Tibial artery (tissue), 4 donors: ENCODE measurements around the gene PML.

ENCODE experiments used
- DNase-seq, 2 donors: peaks; one replicate each; pipeline ENCODE4 v3.0.0-alpha.2; 2019
- H3K27ac ChIP-seq, 2 donors: fragments of 200-600 bp; sonication (generic) in 1 of 2; 1 replicate in 1 of 2; 2 replicates in 1 of 2; pipeline ENCODE4 v1.5.1; 2018 to 2019; ENCODE audit warnings: mild to moderate bottlenecking in 1 of 2
- H3K27me3 ChIP-seq, 2 donors: fragments of 200-600 bp; sonication (generic) in 1 of 2; one replicate each; pipeline versions ENCODE4 v1.5.1 to v1.6.0; 2016 to 2019
- H3K36me3 ChIP-seq, 3 donors: fragments of 200-600 bp; sonication (generic) in 2 of 3; one replicate each; pipeline ENCODE4 v1.5.1; 2016 to 2019; ENCODE audit warnings: mild to moderate bottlenecking in 2 of 3
- H3K4me1 ChIP-seq, 4 donors: fragments of 200-600 bp; sonication (generic) in 2 of 4; 1 replicate in 3 of 4; 2 replicates in 1 of 4; pipeline ENCODE4 v1.5.1; 2016 to 2019
- H3K4me3 ChIP-seq, 2 donors: fragments of 200-600 bp; sonication (generic) in 1 of 2; 1 replicate in 1 of 2; 2 replicates in 1 of 2; pipeline ENCODE4 v1.5.1; 2018 to 2019; ENCODE audit warnings: mild to moderate bottlenecking in 2 of 2
- H3K9me3 ChIP-seq, 3 donors: fragments of 200-600 bp; sonication (generic) in 1 of 3; one replicate each; pipeline ENCODE4 v1.5.1; 2016 to 2019
- CTCF ChIP-seq, 2 experiments: fragments of 200-600 bp in 1 of 2; fragments of 450-650 bp in 1 of 2; IDR thresholded peaks; one replicate each; pipeline ENCODE4 v1.5.1; 2017 to 2019; ENCODE audit warnings: antibody characterized with exemption in 2 of 2, mild to moderate bottlenecking in 1 of 2, moderate library complexity in 1 of 2
- intact Hi-C: fragments of 100-400 bp; cut with DNase I; formaldehyde crosslinking; loops from one replicate; pipeline ENCODE4 v1.15.0; 2023; ENCODE audit warnings: low total_unique reads

PML gene

GRCh38 chr15:73991726-73992593 is 2.6 kb upstream of the PML start, which contains the start of gene STOML1:
STOML1 (minus strand) TSS chr15:73992295; CDS start chr15:73992223, 72 bp downstream.
- Histone ChIP-seq H3K9me3 (no peaks in the 10 kb centered on the region), H3K4me3 (peak within 1 kb of the TSS; percentile 77 to 79), H3K36me3 (peaks cover 0 to 24% (median 4%) of the 10 kb centered on the region in 3 donors), H3K27me3 (no peaks in the 10 kb centered on the region), H3K4me1 (peaks cover 0 to 82% (median 69%) of the 10 kb centered on the region in 4 donors), H3K27ac (peak within 1 kb of the TSS; percentile 79 to 85)
- peak; percentile 94 to 96 for TF ChIP-seq CTCF (IDR thresholded peaks at IDR 0.05)
- intact Hi-C loops = no loop called here
- DNase-seq = peak; percentile 89 to 94

DNA sequence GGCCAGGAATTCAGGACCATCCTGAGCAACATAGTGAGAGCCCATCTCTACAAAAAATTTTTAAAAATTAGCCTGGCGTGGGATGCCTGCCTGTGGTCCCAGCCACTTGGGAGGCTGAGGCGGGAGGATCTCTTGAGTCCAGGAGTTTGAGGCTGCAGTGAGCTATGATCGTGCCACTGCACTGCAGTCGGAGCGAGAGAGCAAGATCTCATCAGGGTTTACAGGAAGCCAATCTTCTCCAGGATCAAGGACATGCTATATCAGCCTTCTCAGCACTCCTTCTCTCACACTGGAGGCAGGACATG is 2.0 kb upstream of the PML start:
- DNase-seq = no peak
- Histone ChIP-seq H3K27me3 (no peaks in the 10 kb centered on the region), H3K9me3 (no peaks in the 10 kb centered on the region), H3K27ac (peak overlapping the region; percentile 79 to 85), H3K36me3 (peaks cover 0 to 19% (median 4%) of the 10 kb centered on the region in 3 donors), H3K4me1 (peaks cover 0 to 84% (median 72%) of the 10 kb centered on the region in 4 donors), H3K4me3 (peak overlapping the region; percentile 77 to 79)
- no peak for TF ChIP-seq CTCF (IDR thresholded peaks at IDR 0.05)
- intact Hi-C loops = no loop called here

DNA sequence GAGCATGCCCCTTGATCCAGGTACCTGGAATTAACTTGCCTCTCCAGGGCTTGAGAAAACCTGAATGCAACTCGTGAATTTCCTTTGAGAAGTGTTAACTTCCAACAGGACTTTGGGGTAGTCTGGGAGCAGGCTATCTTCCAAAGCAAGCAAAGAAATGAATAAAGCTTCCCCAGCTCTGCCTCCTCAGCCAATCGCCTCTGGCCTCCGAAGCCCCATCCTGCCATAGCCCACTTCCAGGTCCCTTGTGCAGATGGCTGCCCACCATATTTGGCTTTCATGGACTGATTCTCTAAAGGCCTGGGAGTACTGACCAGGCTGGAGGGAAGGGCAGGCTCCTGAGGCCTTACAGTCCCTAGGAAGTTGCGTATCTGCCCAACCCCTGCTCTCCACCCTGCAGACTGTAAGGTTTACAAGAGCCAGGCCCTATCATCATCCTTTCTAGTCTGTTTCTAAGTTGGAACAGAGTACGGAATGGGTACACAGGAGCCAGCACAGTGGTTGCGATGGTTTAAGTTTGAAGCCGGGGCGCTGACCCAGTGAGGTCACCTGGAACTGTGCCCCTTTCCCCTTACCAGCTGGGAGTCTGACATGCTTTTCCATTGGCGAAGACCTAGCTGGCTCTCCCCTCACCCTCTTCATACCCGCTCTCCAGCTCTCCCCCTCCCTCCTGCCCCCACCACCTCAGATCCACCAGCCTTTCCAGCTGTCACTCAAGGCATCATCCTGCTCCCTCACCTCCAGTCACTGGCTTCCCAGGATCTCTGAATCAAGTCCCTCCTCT is 1.1 kb upstream of the PML start:
- Histone ChIP-seq H3K27ac (peak overlapping the region; percentile 89 to 97), H3K27me3 (no peaks in the 10 kb centered on the region), H3K36me3 (peaks cover 0 to 19% (median 7%) of the 10 kb centered on the region in 3 donors), H3K4me3 (peak overlapping the region; percentile 84 to 97), H3K9me3 (no peaks in the 10 kb centered on the region), H3K4me1 (peaks cover 0 to 88% (median 78%) of the 10 kb centered on the region in 4 donors)
- no peak for DNase-seq
- no peak for TF ChIP-seq CTCF (IDR thresholded peaks at IDR 0.05)
- intact Hi-C loops = no loop called here

GRCh38 chr15:73994912-73995622 is 551 bp downstream of the PML start:
- intact Hi-C loops = no loop called here
- Histone ChIP-seq H3K4me1 (peaks cover 0 to 83% (median 65%) of the 10 kb centered on the region in 4 donors), H3K4me3 (peak overlapping the region; percentile 84 to 97), H3K9me3 (no peaks in the 10 kb centered on the region), H3K36me3 (peaks cover 0 to 24% (median 12%) of the 10 kb centered on the region in 3 donors), H3K27ac (peak overlapping the region; percentile 89 to 97), H3K27me3 (no peaks in the 10 kb centered on the region)
- TF ChIP-seq CTCF (IDR thresholded peaks at IDR 0.05) = no peak
- no peak for DNase-seq

DNA sequence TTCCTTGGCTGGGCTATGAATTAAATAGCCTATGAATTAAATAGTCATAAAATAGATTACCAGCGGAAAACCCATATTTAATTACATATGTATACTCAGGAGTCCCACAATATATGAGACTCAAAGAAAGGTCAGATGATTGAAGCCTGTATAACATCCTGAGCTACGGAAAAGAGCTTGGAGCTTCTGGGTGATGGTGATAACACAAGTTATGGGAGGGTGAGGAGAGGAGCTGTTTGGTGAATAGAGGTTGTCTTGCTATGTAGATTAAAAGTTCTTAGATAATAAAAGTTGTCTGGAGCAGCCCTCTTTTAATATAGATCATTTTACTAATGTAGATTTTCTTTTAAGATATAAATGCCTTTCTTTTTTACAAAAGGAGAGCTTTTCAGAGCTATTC is 1.8 kb downstream of the PML start:
- no peak for TF ChIP-seq CTCF (IDR thresholded peaks at IDR 0.05)
- intact Hi-C loops = no loop called here
- no peak for DNase-seq
- no peaks in the 10 kb centered on the region for H3K27me3 ChIP-seq
- peak overlapping the region; percentile 89 to 97 for H3K27ac ChIP-seq
- H3K4me1 ChIP-seq = peaks cover 0 to 71% (median 54%) of the 10 kb centered on the region in 4 donors
- H3K4me3 ChIP-seq = peak overlapping the region; percentile 84 to 97
- peaks cover 0 to 27% (median 12%) of the 10 kb centered on the region in 3 donors for H3K36me3 ChIP-seq
- no peaks in the 10 kb centered on the region for H3K9me3 ChIP-seq
